ENCODE measurements around the gene HLCS. TPM values are rescaled to one million over a fixed set of nuclear protein-coding genes. Genes with fewer than 3 reads are reported as not detected.

HLCS gene
- polyA plus RNA-seq, 1 of the 3 experiments (the other 2 are of a cell fraction): 13.0 TPM

GRCh38 chr21:36729310-36729970, 237.0 kb downstream of the HLCS start:
- Histone ChIP-seq H3K9me2 (no peaks in the 10 kb centered on the region), H3K27ac (ENCODE audit: low read depth in 2 of 2, low read length in 1 of 2) (no peak overlapping the region), H4K20me1 (ENCODE audit: insufficient read depth) (no peaks in the 10 kb centered on the region), H3F3A (replicated peaks; ENCODE audit: insufficient read depth) (no peaks in the 10 kb centered on the region), H2AFZ (ENCODE audit: low read depth) (no peak overlapping the region), H3K79me2 (ENCODE audit: insufficient read depth) (no peaks in the 10 kb centered on the region), H3K9me3 (no peaks in the 10 kb centered on the region), H3K4me1 (ENCODE audit: control insufficient read depth in 1 of 2, insufficient read depth in 2 of 2, low read depth in 1 of 2, low read length in 1 of 2) (no peaks in the 10 kb centered on the region), H3K4me3 (ENCODE audit: low read depth in 2 of 2, low read length in 1 of 2) (no peak overlapping the region), H3K4me2 (no peak overlapping the region), H3K36me3 (replicated peaks in 1 of 2; ENCODE audit: control insufficient read depth in 1 of 2, insufficient read depth in 2 of 2, low read length in 1 of 2) (no peaks in the 10 kb centered on the region), H3K9ac (no peak overlapping the region), H3K27me3 (ENCODE audit: insufficient read depth) (peaks cover 36% of the 10 kb centered on the region)
- TF ChIP-seq NRF1 (IDR thresholded peaks at IDR 0.05; ENCODE audit: low read depth, low read length) (no peak), TEAD4 (IDR thresholded peaks at IDR 0.05; ENCODE audit: borderline replicate concordance, insufficient read depth) (no peak), FOSL2 (IDR thresholded peaks at IDR 0.05; ENCODE audit: borderline replicate concordance, low read depth) (no peak), REST (IDR thresholded peaks at IDR 0.05; ENCODE audit: low read depth, low read length) (no peak), TAF1 (IDR thresholded peaks at IDR 0.05; ENCODE audit: borderline replicate concordance, low read depth, low read length) (no peak), USF2 (IDR thresholded peaks at IDR 0.05; ENCODE audit: borderline replicate concordance, low read depth, low read length) (no peak), USF1 (IDR thresholded peaks at IDR 0.05; ENCODE audit: borderline replicate concordance, low read depth) (no peak), MAX (IDR thresholded peaks at IDR 0.05; ENCODE audit: low read depth) (no peak), POLR2AphosphoS5 (IDR thresholded peaks at IDR 0.05; ENCODE audit: low read depth, low read length) (no peak), CHD2 (IDR thresholded peaks at IDR 0.05; ENCODE audit: low read length, partially characterized antibody) (no peak), ELF1 (IDR thresholded peaks at IDR 0.05) (no peak), RXRA (IDR thresholded peaks at IDR 0.05; ENCODE audit: borderline replicate concordance, low read depth) (no peak), IRF3 (IDR thresholded peaks at IDR 0.05; ENCODE audit: low read depth, low read length) (no peak), NFIC (IDR thresholded peaks at IDR 0.05; ENCODE audit: borderline replicate concordance) (no peak), YY1 (IDR thresholded peaks at IDR 0.05; ENCODE audit: low read depth) (no peak), FOXM1 (IDR thresholded peaks at IDR 0.05; ENCODE audit: low read depth) (no peak), MEF2A (IDR thresholded peaks at IDR 0.05; ENCODE audit: borderline replicate concordance, low read depth) (no peak), CTCF (IDR thresholded peaks at IDR 0.05) (no peak), FOXJ3 (CRISPR knock-in tag; IDR thresholded peaks at IDR 0.05) (no peak), RCOR1 (IDR thresholded peaks at IDR 0.05; ENCODE audit: low read length) (no peak)
- ChIA-PET POLR2A (no interaction called here), CTCF (no interaction called here)
- DNase-seq: no peak
- WGBS (ENCODE audit: low lambda C conversion rate): 58% methylated on average over 18 of the region's 18 CpGs
